ENCODE results near the gene LRRC74A.

Gene LRRC74A

DNA sequence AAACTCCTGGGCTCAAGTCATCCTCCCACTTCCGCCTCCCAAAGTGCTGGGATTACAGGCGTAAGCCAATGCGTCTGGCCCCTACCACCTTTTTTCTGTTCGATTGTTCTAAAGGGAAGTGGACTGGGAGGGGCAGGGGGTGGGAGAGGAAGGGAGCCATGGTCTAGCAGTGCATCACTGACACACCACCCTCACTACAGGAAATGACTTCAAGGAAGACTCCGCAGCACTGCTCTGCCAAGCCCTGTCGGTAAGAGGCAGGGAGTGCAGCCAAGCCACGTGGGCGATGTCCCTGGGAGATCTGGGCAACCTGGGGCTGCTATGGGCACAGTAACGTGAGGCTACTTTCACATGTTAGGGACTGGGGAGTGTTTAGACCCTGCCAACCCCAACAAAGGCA is 18.0 kb downstream of the LRRC74A start:
- DNase-seq (ENCODE audit: extremely low read depth in 1 of 2, low read depth in 1 of 2) = peak; percentile 6 to 14

- DNase-seq (ENCODE audit: extremely low read depth in 1 of 2, low read depth in 1 of 2) = no peak
Measured at GRCh38 chr14:76846331-76847047, 20.3 kb downstream of the LRRC74A start.

DNA sequence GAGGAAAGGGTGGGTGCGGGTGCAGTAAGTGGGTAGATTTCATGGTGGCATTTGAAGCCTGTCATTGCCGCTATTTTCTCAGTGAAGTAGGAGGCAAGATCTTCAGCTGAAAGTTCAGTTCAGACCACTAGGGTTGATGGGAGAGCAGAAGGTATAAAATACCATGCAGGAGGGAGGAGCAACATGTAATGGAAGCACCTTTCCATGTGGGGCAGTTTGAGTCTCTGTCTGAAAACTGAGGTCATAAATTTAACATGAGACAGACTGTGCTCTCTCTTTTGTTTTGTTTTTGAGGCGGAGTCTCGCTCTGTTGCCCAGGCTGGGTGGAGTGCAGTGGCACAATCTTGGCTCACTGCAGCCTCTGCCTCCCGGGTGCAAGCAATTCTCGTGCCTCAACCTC is 22.7 kb downstream of the LRRC74A start:
- DNase-seq (ENCODE audit: extremely low read depth in 1 of 2, low read depth in 1 of 2) = no peak

GRCh38 chr14:76855066-76855465 is 28.9 kb downstream of the LRRC74A start:
- DNase-seq (ENCODE audit: extremely low read depth in 1 of 2, low read depth in 1 of 2) = no peak

- no peak for DNase-seq (ENCODE audit: extremely low read depth in 1 of 2, low read depth in 1 of 2)
Measured at GRCh38 chr14:76856769-76857168, 30.6 kb downstream of the LRRC74A start.

DNA sequence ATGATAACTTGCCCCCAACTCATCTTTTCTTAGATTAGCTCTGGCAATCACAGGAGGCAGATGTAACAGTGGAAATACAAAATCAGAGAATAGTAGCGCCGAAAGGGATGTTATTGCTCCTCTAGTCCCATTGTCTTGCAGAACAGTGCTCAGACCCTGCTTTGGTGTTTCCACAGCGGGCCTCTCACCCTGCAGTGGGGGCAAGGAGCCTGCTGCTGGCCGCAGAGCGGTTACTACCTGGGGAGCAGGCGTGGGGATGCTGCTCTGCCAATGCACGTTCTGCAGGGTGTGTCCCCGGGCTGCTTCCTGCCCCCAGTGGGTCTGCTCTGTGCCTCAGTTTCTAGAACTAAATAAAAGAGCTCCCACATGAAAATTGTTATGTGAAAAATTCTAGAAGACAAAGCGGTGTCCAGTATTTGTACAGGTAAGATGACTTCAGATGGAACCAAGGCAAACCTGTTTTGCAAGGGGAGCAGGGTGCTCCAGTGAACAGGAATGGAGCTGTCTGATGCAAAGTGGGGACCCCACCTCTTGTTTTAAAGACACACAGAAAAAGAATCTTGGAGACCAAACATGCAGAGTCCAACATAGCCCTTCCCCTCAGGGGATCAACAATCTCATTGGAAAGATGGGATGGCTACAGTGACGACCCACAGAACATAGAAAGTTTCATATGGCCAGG is 35.5 kb downstream of the LRRC74A start:
- no peak for DNase-seq (ENCODE audit: extremely low read depth in 1 of 2, low read depth in 1 of 2)

DNA sequence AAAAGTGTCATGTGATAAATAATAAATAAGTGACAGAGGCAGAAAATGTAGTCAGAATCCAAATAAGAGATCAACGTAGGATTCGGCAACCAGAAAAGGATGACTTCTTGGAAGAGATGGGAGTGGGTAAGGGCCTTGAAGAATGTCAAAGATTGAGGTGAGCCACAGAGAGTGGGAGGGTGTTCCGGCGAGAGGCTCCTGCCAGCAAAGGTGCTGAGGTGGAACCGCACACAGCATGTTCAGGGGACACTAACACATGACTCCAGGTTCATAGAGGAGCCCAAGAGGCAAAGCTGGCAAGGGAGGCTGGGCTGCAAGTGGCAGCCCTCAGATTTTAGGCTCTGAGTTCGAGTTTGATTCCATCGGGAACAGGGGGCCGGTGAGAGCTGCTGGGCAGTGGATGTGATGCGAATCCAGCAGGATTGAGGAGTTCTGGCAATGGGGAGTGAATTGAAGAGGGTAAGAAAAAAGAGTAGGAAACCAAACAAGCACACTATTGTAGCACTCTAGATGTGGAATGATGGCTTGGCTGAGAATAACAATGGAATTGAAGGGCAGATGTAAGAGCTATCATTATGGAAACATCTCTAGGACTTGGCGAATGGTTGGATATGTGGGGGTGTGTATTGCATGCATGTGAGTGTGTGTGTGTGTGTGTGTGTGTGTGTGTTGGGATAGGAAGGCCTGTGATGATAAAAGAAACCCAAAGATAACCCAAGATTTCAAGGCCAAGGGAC is 36.5 kb downstream of the LRRC74A start:
- DNase-seq (ENCODE audit: extremely low read depth in 1 of 2, low read depth in 1 of 2) = no peak

DNA sequence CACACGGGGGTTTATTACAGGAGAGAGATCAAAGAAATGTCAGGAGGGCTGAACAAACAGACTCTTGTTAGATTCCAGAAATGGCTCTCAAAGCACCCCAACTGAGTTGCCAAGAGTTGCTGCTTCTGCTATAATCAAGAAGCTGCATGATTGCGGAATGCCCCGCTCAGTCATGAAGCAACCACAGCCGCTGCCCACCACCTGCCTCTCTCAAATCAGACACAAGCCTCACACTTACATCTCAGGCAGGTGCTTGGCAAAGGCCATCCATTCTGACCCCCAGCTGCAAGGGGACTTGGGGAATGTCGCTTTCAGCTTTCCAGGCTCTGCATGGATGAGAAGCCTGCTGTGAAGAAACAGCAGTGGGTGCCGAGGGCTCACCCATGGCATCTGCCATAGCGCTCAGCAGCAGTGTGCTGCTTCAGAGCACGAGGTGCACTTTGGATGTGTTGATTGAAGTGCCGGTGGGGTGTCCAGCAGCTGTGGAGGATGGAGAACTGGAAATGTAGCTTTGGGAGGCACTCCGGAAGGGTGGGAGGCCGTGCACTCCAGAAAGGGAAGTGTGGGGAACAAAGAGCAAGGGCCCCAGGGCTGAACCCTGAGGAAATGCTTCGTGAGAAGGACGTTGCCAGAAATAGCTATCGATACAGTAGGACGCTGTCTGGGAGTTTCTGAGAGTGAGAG is 37.7 kb downstream of the LRRC74A start:
- DNase-seq (ENCODE audit: extremely low read depth in 1 of 2, low read depth in 1 of 2) = no peak

- no peak for DNase-seq (ENCODE audit: extremely low read depth in 1 of 2, low read depth in 1 of 2)
Measured at GRCh38 chr14:76866456-76866855, 40.2 kb downstream of the LRRC74A start.

DNA sequence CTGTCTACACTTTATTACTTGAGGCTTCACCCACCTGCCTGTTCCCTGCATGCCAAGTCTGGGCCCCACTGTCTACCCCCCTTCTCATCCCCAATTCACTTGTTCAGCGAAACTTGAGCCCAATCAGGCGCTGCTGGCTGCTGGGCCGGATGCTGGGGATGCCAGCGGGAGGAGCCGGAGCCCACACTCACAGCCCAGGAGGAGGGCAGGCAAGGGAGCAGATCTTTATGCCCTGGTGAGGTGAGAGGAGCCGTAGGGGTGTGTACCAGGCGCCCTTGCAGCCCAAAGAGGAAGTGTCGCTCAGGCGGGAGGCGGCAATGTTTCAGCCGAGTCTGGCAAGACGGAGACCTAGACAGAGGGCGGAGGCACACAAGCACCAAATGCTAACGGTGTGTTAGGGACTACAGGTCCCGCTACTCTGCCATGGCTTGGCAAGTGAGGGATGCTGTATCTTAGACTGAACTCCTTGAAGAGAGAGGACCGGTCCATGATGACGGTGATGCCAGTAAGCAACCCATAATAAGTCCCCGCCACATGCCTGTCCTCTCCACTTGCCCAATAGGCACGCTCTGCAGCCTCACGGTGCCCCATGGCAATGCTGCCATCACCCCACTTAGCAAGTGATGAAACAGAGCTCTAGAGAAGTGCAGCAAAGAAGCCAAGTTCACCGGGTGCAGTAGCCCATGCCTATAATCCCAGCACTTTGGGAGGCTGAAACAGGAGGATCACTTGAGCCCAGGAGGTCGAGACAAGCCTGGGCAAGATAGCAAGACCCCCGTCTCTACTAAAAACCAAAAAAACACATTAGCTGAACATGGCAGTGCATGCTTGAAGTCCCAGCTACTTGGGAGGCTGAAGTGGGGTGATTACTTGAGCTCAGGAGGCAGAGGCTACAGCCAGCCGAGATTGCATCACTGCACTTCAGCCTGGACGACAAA is 41.6 kb downstream of the LRRC74A start:
- DNase-seq (ENCODE audit: extremely low read depth in 1 of 2, low read depth in 1 of 2) = peak in 1 of 2 donors; percentile 5

GRCh38 chr14:76868454-76869170 is 42.4 kb downstream of the LRRC74A start:
- DNase-seq (ENCODE audit: extremely low read depth in 1 of 2, low read depth in 1 of 2) = no peak

GRCh38 chr14:76870166-76870565 is 44.0 kb downstream of the LRRC74A start:
- DNase-seq (ENCODE audit: extremely low read depth in 1 of 2, low read depth in 1 of 2) = no peak

DNA sequence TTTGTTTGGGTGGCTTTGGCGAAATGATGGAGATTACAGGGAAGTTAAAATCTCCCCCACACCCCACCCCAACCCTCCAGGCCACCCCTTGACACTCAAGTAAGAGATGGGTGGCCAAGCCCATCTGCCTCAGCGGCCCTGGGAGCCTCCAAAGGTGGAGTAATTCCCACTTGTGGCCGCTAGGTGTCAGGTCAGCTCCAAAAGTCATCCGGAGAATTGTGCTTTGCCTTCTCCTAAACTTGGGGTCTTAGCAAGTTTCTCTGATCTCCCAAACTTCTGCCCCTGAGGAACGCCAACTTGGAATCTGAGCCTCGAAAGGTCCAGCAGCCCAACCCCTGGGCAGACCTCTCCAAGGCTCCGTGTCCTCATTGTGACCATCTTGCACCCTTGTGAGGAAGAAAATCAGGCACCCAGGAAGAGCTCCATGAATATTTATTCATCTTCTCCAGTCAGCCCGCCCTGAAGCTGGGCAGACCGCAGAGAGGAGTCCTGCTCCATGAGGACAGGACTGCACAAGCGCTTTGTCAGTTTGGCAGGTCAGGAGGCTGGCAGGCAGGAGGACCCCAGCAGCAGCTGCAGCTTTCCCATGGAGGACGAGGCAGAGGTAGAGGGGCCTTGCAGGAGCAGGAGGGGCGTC is 46.7 kb downstream of the LRRC74A start:
- peak; percentile 23 to 46 for DNase-seq (ENCODE audit: extremely low read depth in 1 of 2, low read depth in 1 of 2)

DNA sequence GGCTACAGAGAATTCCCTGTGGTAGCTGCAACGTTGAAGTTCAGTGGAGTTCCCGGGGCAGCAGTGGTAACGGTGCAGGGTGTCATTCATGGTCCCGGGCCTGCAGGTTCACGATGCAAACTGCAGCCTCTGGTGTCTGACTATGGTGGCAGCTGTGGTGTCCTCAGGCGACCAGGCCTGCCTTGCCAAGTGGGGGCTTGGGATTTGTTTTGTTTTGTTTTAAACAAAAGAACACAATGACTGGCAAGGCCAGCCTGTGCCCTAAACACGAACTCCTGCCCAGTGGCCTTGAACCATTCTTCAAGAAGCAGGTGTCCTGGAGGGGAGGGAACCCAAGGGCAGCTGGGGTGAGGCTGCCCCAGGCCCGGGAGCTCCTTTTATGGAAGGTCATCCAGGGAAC is 48.5 kb downstream of the LRRC74A start:
- DNase-seq (ENCODE audit: extremely low read depth in 1 of 2, low read depth in 1 of 2) = no peak

- peak; percentile 12 to 16 for DNase-seq (ENCODE audit: extremely low read depth in 1 of 2, low read depth in 1 of 2)
Measured at GRCh38 chr14:76876076-76876475, 49.9 kb downstream of the LRRC74A start.

GRCh38 chr14:76877871-76878270 is 51.7 kb downstream of the LRRC74A start:
- no peak for DNase-seq (ENCODE audit: extremely low read depth in 1 of 2, low read depth in 1 of 2)

GRCh38 chr14:76880449-76880848 is 54.2 kb downstream of the LRRC74A start:
- DNase-seq (ENCODE audit: extremely low read depth in 1 of 2, low read depth in 1 of 2) = no peak

- no peak for DNase-seq (ENCODE audit: extremely low read depth in 1 of 2, low read depth in 1 of 2)
Measured at GRCh38 chr14:76881348-76881747, 55.1 kb downstream of the LRRC74A start.

DNA sequence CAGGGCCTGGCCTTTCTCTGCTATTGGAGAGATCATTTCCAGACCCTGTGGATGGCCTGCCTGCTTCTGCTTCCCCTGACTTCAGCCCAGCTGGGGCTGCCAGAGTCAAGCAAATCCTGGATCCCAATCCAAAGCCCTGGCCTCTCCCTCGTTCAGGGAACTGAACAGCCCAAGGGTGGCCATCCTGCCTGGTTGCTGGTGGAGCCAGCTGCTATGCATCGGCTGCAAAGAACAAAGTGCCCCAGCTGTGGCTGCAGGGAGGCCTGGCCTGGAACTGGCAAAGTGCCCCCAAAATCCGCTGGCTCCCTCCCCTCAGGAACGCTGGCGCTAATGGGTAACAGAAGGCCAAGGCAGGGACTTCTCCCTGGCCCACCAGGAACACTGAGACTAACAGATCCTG is 56.4 kb downstream of the LRRC74A start:
- no peak for DNase-seq (ENCODE audit: extremely low read depth in 1 of 2, low read depth in 1 of 2)

Measured in activated CD8-positive, alpha-beta memory T cell treated with anti-CD3 and anti-CD28 coated beads for 1 hour (primary cell).